NK-92 (cell line): Measurements from ENCODE around the gene SIRT3.

ENCODE experiments used
- DNase-seq: peaks from one replicate; lab custom pipeline; 2025; ENCODE audit not compliant: unreplicated experiment; lab: John Stamatoyannopoulos, UW

The SIRT3 gene

GRCh38 chr11:217704-218103 is 18.4 kb downstream of the SIRT3 start:
- DNase-seq = no peak

- no peak for DNase-seq
Measured at GRCh38 chr11:216081-216974, 19.8 kb downstream of the SIRT3 start.

- no peak for DNase-seq
Measured at GRCh38 chr11:215581-216037, 20.5 kb downstream of the SIRT3 start.

GRCh38 chr11:214083-214482 is 22.1 kb downstream of the SIRT3 start:
- DNase-seq = no peak

GRCh38 chr11:213111-213510 is 23.0 kb downstream of the SIRT3 start:
- DNase-seq = no peak

GRCh38 chr11:212150-213100 is 23.7 kb downstream of the SIRT3 start:
- no peak for DNase-seq

- no peak for DNase-seq
Measured at GRCh38 chr11:211741-212140, 24.4 kb downstream of the SIRT3 start.

- DNase-seq = no peak
Measured at GRCh38 chr11:211295-211694, 24.8 kb downstream of the SIRT3 start.

GRCh38 chr11:210803-211180 is 25.4 kb downstream of the SIRT3 start:
- no peak for DNase-seq

GRCh38 chr11:210122-210802 is 25.9 kb downstream of the SIRT3 start:
- no peak for DNase-seq

- no peak for DNase-seq
Measured at GRCh38 chr11:209275-210121, 26.6 kb downstream of the SIRT3 start.

- no peak for DNase-seq
Measured at GRCh38 chr11:208917-209260, 27.3 kb downstream of the SIRT3 start.

- peak; percentile 21 for DNase-seq
Measured at GRCh38 chr11:208181-208916, 27.8 kb downstream of the SIRT3 start.

GRCh38 chr11:207863-208180 is 28.3 kb downstream of the SIRT3 start:
- DNase-seq = no peak

GRCh38 chr11:207208-207862 is 28.8 kb downstream of the SIRT3 start, which contains the start of the genes BET1L and RIC8A:
Gene BET1L, minus strand, starts transcription at chr11:207399. Its CDS starts 78 bp downstream, at chr11:207321.
Gene RIC8A, plus strand, starts transcription at chr11:207708. Its CDS starts 1,147 bp downstream, at chr11:208855.
- DNase-seq = peak; percentile 88

- DNase-seq = no peak
Measured at GRCh38 chr11:206526-207207, 29.5 kb downstream of the SIRT3 start.

GRCh38 chr11:206002-206384 is 30.1 kb downstream of the SIRT3 start:
- no peak for DNase-seq

- DNase-seq = no peak
Measured at GRCh38 chr11:205221-206001, 30.7 kb downstream of the SIRT3 start.
